ENCODE results near the gene RC3H1. TPM values are rescaled to one million over a fixed set of nuclear protein-coding genes. Genes with fewer than 3 reads are reported as not detected.

The RC3H1 gene
- total and polyA plus RNA-seq, 2 experiments from 2014 or later = 6.8 to 24.5 TPM

DNA sequence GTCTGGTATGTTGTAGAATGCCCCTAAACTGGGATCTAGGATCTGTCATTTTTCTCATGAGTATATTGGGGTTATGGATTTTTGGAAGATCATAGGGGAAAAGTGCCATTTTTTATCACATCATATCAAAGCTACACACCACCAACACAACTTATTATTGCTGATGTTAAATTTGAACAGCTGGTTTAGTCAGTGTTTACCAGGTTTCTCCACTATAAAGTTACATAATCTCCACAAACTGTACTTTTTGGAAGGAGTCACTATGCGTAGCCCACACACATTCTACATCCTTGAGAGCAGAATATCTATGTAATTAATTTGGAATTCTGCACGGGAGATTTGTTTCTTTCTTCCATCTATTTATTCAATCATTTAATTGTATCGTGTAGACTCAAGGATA, 35.2 kb downstream of the RC3H1 start (continued):
- TF ChIP-seq, protein P1, sequence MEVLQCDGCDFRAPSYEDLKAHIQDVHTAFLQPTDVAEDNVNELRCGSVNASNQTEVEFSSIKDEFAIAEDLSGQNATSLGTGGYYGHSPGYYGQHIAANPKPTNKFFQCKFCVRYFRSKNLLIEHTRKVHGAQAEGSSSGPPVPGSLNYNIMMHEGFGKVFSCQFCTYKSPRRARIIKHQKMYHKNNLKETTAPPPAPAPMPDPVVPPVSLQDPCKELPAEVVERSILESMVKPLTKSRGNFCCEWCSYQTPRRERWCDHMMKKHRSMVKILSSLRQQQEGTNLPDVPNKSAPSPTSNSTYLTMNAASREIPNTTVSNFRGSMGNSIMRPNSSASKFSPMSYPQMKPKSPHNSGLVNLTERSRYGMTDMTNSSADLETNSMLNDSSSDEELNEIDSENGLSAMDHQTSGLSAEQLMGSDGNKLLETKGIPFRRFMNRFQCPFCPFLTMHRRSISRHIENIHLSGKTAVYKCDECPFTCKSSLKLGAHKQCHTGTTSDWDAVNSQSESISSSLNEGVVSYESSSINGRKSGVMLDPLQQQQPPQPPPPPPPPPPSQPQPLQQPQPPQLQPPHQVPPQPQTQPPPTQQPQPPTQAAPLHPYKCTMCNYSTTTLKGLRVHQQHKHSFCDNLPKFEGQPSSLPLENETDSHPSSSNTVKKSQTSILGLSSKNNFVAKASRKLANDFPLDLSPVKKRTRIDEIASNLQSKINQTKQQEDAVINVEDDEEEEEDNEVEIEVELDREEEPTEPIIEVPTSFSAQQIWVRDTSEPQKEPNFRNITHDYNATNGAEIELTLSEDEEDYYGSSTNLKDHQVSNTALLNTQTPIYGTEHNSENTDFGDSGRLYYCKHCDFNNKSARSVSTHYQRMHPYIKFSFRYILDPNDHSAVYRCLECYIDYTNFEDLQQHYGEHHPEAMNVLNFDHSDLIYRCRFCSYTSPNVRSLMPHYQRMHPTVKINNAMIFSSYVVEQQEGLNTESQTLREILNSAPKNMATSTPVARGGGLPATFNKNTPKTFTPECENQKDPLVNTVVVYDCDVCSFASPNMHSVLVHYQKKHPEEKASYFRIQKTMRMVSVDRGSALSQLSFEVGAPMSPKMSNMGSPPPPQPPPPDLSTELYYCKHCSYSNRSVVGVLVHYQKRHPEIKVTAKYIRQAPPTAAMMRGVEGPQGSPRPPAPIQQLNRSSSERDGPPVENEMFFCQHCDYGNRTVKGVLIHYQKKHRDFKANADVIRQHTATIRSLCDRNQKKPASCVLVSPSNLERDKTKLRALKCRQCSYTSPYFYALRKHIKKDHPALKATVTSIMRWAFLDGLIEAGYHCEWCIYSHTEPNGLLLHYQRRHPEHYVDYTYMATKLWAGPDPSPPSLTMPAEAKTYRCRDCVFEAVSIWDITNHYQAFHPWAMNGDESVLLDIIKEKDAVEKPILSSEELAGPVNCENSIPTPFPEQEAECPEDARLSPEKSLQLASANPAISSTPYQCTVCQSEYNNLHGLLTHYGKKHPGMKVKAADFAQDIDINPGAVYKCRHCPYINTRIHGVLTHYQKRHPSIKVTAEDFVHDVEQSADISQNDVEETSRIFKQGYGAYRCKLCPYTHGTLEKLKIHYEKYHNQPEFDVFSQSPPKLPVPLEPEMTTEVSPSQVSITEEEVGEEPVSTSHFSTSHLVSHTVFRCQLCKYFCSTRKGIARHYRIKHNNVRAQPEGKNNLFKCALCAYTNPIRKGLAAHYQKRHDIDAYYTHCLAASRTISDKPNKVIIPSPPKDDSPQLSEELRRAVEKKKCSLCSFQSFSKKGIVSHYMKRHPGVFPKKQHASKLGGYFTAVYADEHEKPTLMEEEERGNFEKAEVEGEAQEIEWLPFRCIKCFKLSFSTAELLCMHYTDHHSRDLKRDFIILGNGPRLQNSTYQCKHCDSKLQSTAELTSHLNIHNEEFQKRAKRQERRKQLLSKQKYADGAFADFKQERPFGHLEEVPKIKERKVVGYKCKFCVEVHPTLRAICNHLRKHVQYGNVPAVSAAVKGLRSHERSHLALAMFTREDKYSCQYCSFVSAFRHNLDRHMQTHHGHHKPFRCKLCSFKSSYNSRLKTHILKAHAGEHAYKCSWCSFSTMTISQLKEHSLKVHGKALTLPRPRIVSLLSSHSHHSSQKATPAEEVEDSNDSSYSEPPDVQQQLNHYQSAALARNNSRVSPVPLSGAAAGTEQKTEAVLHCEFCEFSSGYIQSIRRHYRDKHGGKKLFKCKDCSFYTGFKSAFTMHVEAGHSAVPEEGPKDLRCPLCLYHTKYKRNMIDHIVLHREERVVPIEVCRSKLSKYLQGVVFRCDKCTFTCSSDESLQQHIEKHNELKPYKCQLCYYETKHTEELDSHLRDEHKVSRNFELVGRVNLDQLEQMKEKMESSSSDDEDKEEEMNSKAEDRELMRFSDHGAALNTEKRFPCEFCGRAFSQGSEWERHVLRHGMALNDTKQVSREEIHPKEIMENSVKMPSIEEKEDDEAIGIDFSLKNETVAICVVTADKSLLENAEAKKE (CRISPR knock-in tag; IDR thresholded peaks at IDR 0.05) = no peak
- TF ChIP-seq POLR2AphosphoS5 (IDR thresholded peaks at IDR 0.05; ENCODE audit: low read depth) (no peak), EZH2 (IDR thresholded peaks at IDR 0.05; ENCODE audit: low read depth, unreplicated experiment) (no peak), EZH2phosphoT487 (IDR thresholded peaks at IDR 0.05; ENCODE audit: unreplicated experiment) (no peak), NANOG (IDR thresholded peaks at IDR 0.05; ENCODE audit: borderline replicate concordance) (no peak), JUNB (IDR thresholded peaks at IDR 0.05; ENCODE audit: unreplicated experiment) (no peak)
- TF ChIP-seq, protein P2, sequence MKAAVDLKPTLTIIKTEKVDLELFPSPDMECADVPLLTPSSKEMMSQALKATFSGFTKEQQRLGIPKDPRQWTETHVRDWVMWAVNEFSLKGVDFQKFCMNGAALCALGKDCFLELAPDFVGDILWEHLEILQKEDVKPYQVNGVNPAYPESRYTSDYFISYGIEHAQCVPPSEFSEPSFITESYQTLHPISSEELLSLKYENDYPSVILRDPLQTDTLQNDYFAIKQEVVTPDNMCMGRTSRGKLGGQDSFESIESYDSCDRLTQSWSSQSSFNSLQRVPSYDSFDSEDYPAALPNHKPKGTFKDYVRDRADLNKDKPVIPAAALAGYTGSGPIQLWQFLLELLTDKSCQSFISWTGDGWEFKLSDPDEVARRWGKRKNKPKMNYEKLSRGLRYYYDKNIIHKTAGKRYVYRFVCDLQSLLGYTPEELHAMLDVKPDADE (IDR thresholded peaks at IDR 0.05) = no peak

DNA sequence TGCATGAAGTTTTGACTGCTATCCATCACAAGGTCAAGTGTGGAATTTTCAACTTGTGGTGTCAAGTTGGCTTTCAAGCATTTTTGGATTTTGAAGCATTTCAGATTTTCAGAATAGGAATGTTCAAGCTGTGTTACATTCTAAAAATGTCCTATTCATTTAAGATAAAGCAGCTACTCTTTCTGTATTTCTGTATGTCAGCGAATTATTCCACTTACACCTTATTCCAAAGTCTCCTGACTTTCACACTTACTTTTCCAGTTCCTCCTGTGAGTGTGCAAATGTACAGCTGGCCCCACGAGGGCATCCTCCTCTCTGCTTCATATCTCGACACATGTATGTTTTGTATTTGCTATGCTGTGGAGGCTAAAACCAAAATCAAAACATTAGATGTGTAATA, 51.9 kb downstream of the RC3H1 start:
- Histone ChIP-seq H4K20me1 (replicated peaks; ENCODE audit: insufficient read depth) (no peaks in the 10 kb centered on the region), H3K27ac (ENCODE audit: low read depth) (no peak overlapping the region), H3K36me3 (ENCODE audit: insufficient read depth) (peaks cover 45% of the 10 kb centered on the region), H3K4me2 (no peak overlapping the region), H3K27me3 (ENCODE audit: insufficient read depth) (no peaks in the 10 kb centered on the region), H3K9me2 (ENCODE audit: insufficient read depth) (no peaks in the 10 kb centered on the region), H2AFZ (no peak overlapping the region), H3F3A (replicated peaks; ENCODE audit: low read depth) (no peaks in the 10 kb centered on the region), H3K4me3 (no peak overlapping the region), H3K79me2 (replicated peaks; ENCODE audit: insufficient read depth) (no peaks in the 10 kb centered on the region), H3K4me1 (ENCODE audit: insufficient read depth) (no peaks in the 10 kb centered on the region)
- Mint-ChIP-seq H3K4me1 (no peaks in the 10 kb centered on the region), H3K27me3 (ENCODE audit: insufficient read depth, low read depth, poor library complexity) (no peaks in the 10 kb centered on the region), H3K36me3 (ENCODE audit: low read depth) (peaks cover 49% of the 10 kb centered on the region), H3K4me3 (no peak overlapping the region), H3K9me3 (no peaks in the 10 kb centered on the region), H3K27ac (no peak overlapping the region)
- ATAC-seq (no peak), DNase-seq (ENCODE audit: low spot score) (no peak)
- TF ChIP-seq JUNB (IDR thresholded peaks at IDR 0.05; ENCODE audit: unreplicated experiment) = no peak
- no peak for TF ChIP-seq ZNF114 (CRISPR knock-in tag; IDR thresholded peaks at IDR 0.05)
- TF ChIP-seq ZNF331 (CRISPR knock-in tag; IDR thresholded peaks at IDR 0.05; ENCODE audit: low read depth) = no peak
- TF ChIP-seq CREB1 (CRISPR knock-in tag; IDR thresholded peaks at IDR 0.05; ENCODE audit: low read depth) = no peak
- TF ChIP-seq, protein P1 (CRISPR knock-in tag; IDR thresholded peaks at IDR 0.05) = no peak
- TF ChIP-seq NANOG (IDR thresholded peaks at IDR 0.05; ENCODE audit: borderline replicate concordance) = no peak

Measured in GM23338 (cell line).